NCI-H82 treated with DMSO at 0.1 percent for 48 hours (cell line): Measurements from ENCODE around the gene FAM193A.

ENCODE experiments used
- DNase-seq: peaks from one replicate; lab custom pipeline; 2025; ENCODE audit not compliant: unreplicated experiment; lab: John Stamatoyannopoulos, UW

Gene FAM193A

DNA sequence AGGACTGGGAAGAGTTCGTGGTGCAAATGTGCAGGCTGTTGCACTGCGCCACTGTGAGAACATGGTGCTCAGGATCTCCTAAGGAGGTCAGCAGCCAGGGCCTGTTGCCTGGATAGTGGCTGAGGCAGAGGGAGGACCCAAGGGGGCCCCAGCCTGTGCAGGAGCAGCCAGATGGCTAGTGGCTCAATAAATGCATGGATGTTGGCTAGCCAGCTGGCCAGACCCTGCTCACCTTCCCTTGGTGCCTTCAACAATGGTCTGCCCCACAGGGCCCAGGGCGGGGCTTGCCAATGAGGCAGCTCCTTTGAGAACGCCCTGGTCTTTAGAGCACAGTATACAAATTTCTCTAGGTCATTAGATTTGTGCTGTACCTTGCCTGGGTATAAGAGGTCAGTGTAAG is 152.2 kb downstream of the FAM193A start:
- no peak for DNase-seq

DNA sequence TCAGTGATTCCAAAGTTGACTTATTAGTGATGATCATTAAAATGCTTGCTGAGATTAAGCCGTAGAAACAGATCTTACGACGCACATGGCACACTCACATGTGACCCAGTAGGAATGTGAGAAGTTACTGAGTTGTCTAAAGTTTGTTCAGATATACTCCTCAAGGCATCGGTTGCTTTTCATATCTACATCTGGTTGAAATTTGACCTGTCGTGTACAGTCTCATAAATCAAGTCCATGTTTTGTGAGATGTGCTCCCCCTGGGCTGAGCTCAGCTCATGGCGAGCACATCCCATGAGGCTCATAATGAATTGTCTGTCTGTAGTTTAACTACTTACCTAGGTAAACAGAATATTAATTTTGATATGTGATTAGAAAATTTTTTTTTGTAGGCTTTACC is 152.7 kb downstream of the FAM193A start:
- no peak for DNase-seq

- no peak for DNase-seq
Observed at GRCh38 chr4:2689825-2690700, 153.6 kb downstream of the FAM193A start.

GRCh38 chr4:2691313-2691712 is 154.9 kb downstream of the FAM193A start:
- DNase-seq = no peak

DNA sequence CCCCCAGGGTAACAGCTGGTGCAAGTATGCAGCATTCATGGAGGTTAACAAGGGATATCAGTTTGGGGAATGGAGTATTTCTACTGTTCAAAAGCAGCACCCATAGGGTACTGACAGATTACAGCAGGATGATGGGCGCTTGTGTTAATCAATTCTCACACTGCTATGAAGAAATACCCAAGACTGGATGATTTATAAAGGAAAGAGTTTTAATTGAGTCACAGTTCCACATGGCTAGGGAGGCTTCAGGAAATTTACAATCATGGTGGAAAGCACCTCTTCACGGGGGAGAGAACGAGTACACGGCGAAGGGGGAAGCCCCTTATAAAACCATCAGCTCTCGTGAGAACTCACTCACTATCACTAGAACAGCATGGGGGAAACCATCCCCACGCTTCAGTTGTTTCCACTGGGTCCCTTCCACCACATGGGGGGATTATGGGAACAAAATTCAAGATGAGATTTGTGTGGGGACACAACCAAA is 155.5 kb downstream of the FAM193A start:
- no peak for DNase-seq

DNA sequence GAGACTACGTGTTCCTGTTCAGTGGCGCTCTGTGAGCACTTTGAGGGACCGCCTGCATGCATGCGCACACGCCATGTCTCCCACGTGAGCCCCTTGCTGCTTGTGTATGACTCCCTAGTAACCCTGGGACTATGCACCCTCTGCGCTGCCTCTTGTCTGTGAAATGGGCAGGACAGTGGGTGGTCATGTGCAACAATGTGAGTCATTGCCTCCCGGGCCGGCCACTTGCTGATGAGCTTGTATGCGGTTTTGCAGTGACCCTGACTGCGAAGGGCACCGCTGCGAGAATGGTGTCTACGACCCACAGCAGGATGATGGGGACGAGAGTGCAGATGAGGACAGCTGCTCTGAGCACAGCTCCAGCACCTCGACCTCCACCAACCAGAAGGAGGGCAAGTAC is 158.2 kb downstream of the FAM193A start:
- DNase-seq = no peak

DNA sequence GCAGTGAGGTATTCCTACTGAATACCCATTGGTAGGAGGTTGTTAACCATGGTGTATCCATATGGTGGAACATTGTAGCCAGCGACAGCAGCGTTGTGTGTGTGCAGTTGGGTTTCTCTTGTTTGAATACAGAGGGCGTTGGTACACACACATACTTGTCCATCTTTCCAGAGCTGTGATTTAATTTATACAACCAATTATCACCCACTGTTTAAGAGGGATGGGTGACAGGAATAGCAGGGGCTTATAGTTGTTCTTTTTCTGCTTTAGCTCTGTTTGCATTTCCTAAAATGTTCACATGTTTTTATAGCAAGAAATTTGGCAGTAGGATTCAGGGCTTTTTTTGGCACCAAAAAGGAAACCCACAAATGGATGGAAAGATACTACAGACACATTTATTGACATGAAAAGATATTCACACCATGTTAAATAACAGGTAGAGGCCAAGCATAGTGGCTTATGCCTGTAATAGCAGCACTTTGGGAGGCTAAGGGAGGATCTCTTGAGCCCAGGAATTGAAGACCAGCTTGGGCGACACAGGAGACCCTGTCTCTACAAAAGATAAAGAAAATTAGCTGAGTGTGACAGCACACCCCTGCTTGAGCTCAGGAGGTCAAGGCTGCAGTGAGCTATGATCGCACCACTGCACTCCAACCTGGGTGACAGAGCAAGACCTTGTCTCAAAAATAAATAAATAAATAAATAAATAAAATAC is 159.1 kb downstream of the FAM193A start:
- no peak for DNase-seq

DNA sequence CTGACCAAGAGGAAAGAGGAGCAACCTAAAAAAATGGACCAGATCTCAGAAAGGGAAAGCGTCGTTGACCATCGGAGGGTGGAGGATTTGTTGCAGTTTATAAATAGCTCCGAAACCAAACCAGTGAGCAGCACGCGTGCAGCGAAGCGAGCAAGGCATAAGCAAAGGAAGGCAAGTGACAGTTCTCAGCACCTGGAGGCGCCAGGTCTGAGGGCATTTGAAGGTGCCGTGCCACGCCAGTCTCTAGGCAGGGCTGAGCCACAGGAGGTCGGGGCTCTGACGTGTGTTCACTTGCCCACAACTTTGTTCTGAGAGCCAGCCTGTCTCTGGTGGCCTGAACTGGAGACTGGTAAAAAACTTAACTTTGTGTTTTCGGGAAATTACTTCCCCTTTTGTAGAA is 160.0 kb downstream of the FAM193A start:
- no peak for DNase-seq

GRCh38 chr4:2697995-2698414 is 161.6 kb downstream of the FAM193A start:
- no peak for DNase-seq

- DNase-seq = no peak
Observed at GRCh38 chr4:2698504-2698903, 162.1 kb downstream of the FAM193A start.

- no peak for DNase-seq
Observed at GRCh38 chr4:2698951-2699505, 162.6 kb downstream of the FAM193A start.

DNA sequence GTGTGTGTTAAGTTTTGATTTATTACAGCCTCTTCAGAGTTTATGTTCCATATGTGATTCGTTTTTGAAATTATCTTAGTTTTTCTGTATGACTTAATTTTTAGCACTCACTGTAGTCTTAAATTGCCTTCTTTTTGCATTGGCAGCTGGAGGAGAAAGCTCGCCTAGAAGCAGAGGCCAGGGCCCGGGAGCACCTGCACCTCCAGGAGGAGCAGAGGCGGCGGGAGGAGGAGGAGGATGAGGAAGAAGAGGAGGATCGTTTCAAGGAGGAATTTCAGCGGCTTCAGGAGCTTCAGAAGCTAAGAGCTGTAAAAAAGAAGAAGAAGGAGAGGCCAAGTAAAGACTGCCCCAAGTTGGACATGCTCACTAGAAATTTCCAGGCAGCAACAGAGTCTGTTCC is 163.1 kb downstream of the FAM193A start:
- no peak for DNase-seq

DNA sequence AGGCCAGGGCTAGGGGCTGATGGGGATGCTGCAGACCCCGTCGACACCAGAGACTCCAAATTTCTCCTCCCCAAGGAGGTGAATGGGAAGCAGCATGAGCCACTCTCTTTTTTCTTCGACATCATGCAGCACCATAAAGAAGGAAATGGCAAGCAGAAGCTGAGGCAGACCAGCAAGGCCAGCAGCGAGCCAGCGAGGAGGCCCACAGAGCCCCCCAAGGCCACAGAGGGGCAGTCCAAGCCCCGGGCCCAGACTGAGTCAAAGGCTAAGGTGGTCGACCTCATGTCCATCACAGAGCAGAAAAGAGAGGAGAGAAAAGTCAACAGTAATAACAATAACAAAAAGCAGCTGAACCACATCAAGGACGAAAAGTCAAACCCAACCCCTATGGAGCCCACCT is 163.6 kb downstream of the FAM193A start:
- no peak for DNase-seq

DNA sequence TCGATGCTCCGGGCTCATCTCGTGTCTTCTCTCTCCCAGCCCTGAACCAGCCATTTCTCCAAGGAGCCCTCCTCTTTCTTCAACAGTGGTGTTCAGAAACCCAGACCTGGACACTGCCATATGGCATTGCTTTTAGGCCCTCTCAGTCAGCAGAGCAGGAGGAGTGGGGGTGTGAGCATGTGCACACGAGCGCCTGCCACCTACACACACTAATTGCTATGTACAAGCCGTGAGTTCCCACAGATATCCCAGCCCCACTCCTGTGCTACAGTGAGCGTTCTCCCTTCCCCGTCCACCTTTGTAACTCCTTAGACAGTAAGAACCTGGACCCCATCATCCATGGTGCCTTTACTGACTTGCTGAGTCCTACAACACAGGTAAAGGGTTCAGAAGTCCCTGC is 165.9 kb downstream of the FAM193A start:
- DNase-seq = no peak

DNA sequence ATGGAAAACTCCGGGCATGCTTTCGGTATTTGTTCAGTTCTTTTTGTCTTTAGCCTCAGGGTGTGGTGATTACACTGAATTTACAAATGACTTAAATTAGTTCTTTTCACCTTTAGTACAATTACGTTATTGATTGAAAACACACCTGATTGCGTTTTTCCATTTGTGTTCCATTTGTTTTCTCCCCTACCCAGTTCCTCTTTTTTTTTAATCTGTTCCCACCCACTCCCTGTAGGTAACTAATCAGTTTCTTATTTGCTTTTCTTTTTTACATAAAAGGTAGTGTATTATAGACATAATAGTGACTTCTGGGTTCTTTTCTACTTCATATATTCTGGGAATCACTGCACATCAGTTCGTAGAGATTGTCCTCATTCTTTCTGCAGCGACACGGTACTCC is 166.3 kb downstream of the FAM193A start:
- no peak for DNase-seq

DNA sequence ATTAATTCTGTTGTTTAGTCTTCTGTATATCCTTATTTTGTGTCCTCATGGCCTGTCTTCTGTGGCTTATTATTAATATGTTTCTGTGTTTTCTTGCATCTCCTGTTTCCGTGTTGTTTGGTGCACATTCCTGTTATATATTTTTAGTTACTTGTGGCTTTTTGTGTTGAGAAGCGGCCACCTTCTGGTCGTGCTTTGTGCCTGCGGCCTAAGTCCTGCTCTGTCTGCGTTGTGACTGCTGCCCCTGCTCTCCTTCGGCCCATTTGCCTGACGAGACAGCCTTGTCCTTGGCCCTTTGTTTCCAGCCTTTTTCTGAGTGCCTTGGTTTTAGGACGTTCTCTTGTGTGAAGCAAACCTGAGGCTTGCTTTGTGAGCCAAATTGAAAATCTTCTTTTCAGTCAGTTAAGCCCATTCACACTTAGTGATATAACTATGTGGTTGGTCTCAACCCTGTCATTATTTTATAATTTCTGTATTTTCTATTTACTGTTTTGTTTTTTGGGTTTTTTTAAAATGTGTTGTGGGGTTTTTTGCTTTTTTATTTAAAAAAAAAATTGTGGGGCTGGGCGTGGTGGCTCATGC is 175.9 kb downstream of the FAM193A start:
- no peak for DNase-seq

DNA sequence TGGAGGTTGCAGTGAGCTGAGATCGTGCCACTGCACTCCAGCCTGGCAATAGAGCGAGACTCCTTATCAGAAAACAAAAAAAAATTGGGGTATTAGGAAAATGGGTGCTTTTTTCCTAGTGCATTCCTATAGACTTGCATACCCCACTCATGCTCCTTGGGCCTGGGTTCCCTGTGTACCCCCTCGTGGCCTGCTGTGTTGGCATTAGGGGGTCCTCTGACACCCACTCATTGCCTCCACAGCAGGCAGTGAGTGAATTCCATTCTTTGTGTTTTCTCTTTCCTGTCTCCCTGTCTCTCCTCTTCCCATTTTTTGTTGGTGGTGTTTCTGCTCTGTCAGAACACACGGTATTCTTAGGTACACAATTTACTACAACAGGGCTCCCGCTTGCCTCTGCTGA is 176.9 kb downstream of the FAM193A start:
- DNase-seq = no peak

DNA sequence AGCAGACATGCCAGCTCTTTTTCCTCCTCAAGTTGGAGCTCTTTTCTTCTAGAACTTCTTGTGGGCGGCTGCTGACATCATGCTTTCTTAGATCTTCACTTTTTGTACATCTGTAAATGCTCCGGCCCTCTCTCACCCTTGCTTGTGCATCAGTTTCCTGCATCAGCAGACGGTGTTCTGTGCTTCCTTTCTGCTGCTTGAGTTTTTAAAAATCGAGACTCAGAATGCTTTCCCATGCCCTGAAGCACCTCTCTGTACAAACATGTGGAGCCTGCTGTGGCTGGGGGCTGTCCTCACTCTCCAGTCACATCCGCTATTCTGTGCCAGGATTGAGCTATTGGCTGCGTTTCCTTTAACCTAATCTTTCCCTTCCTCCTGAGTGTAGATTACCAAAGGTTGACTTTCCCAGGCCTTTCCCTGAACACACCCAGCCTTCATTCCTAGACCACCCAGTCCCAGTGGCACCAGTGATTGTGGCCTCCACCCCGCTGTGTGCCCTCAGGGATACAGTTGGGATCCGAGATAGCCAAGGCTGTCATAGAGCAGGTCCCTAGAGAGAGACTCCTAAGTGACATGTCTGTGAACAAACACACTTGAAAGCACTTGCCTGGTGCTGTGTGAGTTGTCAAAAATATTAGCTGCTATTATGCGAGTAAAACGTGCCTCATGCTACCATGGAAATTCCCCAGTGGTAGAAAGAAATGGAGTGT is 177.8 kb downstream of the FAM193A start:
- no peak for DNase-seq

DNA sequence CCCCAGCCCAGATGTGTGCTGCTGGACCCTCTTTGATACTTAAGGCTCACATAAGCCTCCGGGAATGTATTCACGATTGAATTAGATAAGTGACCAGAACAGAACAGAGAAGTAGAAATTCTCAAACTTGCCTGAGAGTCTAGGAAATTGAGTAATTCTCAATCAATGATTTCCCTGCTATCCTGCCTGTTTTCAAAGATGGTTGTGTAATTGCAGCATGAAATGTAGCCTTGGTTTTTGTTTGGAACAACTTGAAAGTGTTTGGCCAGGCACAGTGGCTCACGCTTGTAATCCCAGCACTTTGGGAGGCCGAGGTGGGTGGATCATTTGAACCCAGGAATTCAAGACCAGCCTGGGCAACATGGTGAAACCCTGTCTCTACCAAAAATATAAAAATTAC is 178.5 kb downstream of the FAM193A start:
- no peak for DNase-seq

- DNase-seq = no peak
Observed at GRCh38 chr4:2715426-2715825, 179.0 kb downstream of the FAM193A start.

- DNase-seq = no peak
Observed at GRCh38 chr4:2716236-2716635, 179.8 kb downstream of the FAM193A start.
